Right lobe of liver (tissue), 4 donors: ENCODE measurements around the gene BDH1.
"Not testable (repeated sequence)": the region's sequence is repeated elsewhere in the genome, so short reads cannot be mapped to it uniquely, and the experiment has no call there.

Source experiments
- CTCF ChIP-seq, 4 donors: fragments of 200-600 bp in 3 of 4; fragments of 450-650 bp in 1 of 4; IDR thresholded peaks; one replicate each; pipeline versions ENCODE4 v1.5.1 to v1.8.0; 2016 to 2022; ENCODE audit warnings: antibody characterized with exemption in 4 of 4, mild to moderate bottlenecking in 2 of 4
- POLR2A ChIP-seq: fragments of 450-650 bp; IDR thresholded peaks from one replicate; pipeline ENCODE4 v1.6.1; 2017; ENCODE audit warnings: antibody characterized with exemption, mild to moderate bottlenecking
- donor health status: DM: no; HTN: no; CAD: no.
- donor health status: DM: no; HTN: no; CAD: no.
- donor health status: DM: no; HTN: yes; CAD: no.

DNA sequence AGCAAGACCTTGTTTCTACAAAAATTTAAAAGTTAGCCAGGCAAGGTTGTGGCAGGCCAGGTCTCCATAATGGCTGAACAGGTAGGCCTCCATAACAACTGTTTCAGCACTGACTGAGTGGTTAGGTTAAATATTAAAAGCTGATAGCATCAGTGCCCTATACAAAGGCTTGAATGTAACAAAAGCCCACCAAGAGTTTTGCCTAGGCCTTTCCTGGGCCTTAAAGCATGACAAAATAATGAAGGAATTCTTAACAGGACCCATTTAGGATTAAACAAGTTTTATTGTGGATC is 16.1 kb upstream of the BDH1 start:
- TF ChIP-seq CTCF (IDR thresholded peaks at IDR 0.05); POLR2A: not testable (repeated sequence)
